KMS-11 (cell line): Measurements from ENCODE around the gene ARL16.

Source experiments
- H2AFZ ChIP-seq: fragments of 200-600 bp; sonication (generic); 2 replicates; pipeline ENCODE4 v1.6.1; 2016; ENCODE audit warnings: antibody characterized with exemption, mixed run types, low read depth
- H3K27ac ChIP-seq: fragments of 200-600 bp; sonication (generic); 2 replicates; pipeline ENCODE4 v1.6.1; 2016; ENCODE audit warnings: mild to moderate bottlenecking, mixed run types
- H3K27me3 ChIP-seq: fragments of 200-600 bp; sonication (generic); 2 replicates; pipeline ENCODE4 v1.6.1; 2017; ENCODE audit warnings: mild to moderate bottlenecking, low read depth, mixed run types, moderate library complexity; ENCODE audit not compliant: insufficient read depth
- H3K36me3 ChIP-seq: fragments of 200-600 bp; sonication (generic); 2 replicates; pipeline ENCODE4 v1.6.1; 2017; ENCODE audit warnings: mild to moderate bottlenecking, mixed run types; ENCODE audit not compliant: insufficient read depth
- H3K4me1 ChIP-seq: fragments of 200-600 bp; sonication (generic); 2 replicates; pipeline ENCODE4 v1.6.1; 2016; ENCODE audit warnings: mild to moderate bottlenecking, low read depth, mixed run types; ENCODE audit not compliant: poor library complexity, severe bottlenecking
- H3K4me2 ChIP-seq: fragments of 200-600 bp; sonication (generic); 2 replicates; pipeline ENCODE4 v1.7.0; 2016; ENCODE audit warnings: mild to moderate bottlenecking, mixed run types
- H3K4me3 ChIP-seq: fragments of 200-600 bp; sonication (generic); IDR thresholded peaks from 2 replicates; pipeline ENCODE4 v1.6.1; 2017; ENCODE audit warnings: low read depth, low read length, mixed read lengths; ENCODE audit not compliant: insufficient read depth
- H3K79me2 ChIP-seq: fragments of 200-600 bp; sonication (generic); 2 replicates; pipeline ENCODE4 v1.6.1; 2016; ENCODE audit warnings: low read depth, mixed run types; ENCODE audit not compliant: insufficient read depth
- H3K9ac ChIP-seq: fragments of 200-600 bp; sonication (generic); 2 replicates; pipeline ENCODE4 v1.6.1; 2016; ENCODE audit warnings: mild to moderate bottlenecking, mixed run types
- H4K20me1 ChIP-seq: fragments of 200-600 bp; sonication (generic); 2 replicates; pipeline ENCODE4 v1.6.1; 2016; ENCODE audit warnings: mild to moderate bottlenecking, mixed run types; ENCODE audit not compliant: insufficient read depth
- CTCF ChIP-seq: fragments of 200-600 bp; sonication (generic); conservative IDR thresholded peaks from 2 replicates; pipeline ENCODE4 v1.6.1; 2017; ENCODE audit warnings: low read depth, mild to moderate bottlenecking, antibody characterized with exemption, low read length, moderate library complexity, mixed read lengths

ARL16 gene

DNA sequence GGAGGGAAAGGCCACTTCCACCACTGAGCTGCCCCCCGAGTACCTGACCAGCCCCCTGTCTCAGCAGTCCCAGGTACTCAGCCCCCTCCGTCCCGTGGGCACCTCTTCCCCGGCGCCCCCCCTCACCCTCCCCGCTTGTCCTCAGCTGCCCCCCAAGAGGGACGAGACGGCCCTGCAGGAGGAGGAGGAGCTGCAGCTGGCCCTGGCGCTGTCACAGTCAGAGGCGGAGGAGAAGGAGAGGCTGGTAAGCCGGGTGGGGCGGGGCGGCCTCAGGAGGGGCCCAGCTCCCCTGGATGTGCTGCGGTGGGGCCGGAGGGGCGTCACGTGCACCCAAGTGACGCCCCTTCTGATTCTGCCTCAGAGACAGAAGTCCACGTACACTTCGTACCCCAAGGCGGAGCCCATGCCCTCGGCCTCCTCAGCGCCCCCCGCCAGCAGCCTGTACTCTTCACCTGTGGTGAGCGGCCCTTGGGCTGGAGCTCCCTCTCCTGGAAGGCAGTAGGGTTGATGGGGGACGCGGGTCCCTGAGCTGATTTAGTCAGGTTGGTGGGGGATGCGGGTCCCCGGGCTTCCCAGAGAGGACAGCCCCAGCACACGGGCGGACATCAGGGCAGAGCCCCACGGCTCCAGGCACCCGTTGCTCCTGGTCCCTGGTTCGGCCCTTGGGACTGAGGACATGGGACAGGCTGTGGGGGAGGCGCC lies 10.1 kb upstream of the ARL16 start:
- Histone ChIP-seq H3K4me3 (no peak overlapping the region), H3K79me2 (no peaks in the 10 kb centered on the region), H3K27ac (no peak overlapping the region), H3K4me2 (no peak overlapping the region), H3K9ac (no peak overlapping the region), H2AFZ (no peak overlapping the region), H3K36me3 (no peaks in the 10 kb centered on the region; the same call in 1 of the 2 replicates), H3K4me1 (no peaks in the 10 kb centered on the region), H3K27me3 (no peaks in the 10 kb centered on the region), H4K20me1 (no peaks in the 10 kb centered on the region)
- no peak for TF ChIP-seq CTCF

- H3K27me3 ChIP-seq = no peaks in the 10 kb centered on the region
- H3K79me2 ChIP-seq = peaks cover 3% of the 10 kb centered on the region; the same call in 1 of the 2 replicates
- H4K20me1 ChIP-seq = no peaks in the 10 kb centered on the region
- H3K4me1 ChIP-seq = no peaks in the 10 kb centered on the region
- H3K4me3 ChIP-seq = no peak overlapping the region
- H3K4me2 ChIP-seq = no peak overlapping the region
- TF ChIP-seq CTCF = no peak
- H3K9ac ChIP-seq = no peak overlapping the region
- no peak overlapping the region for H2AFZ ChIP-seq
- H3K27ac ChIP-seq = no peak overlapping the region
- H3K36me3 ChIP-seq = peaks cover 4% of the 10 kb centered on the region; the same call in 1 of the 2 replicates
Measured at GRCh38 chr17:81691608-81692007, 8.0 kb upstream of the ARL16 start.

GRCh38 chr17:81691196-81691595 lies 7.6 kb upstream of the ARL16 start:
- peaks cover 5% of the 10 kb centered on the region; the same call in 1 of the 2 replicates for H3K36me3 ChIP-seq
- H3K4me3 ChIP-seq = no peak overlapping the region
- peaks cover 8% of the 10 kb centered on the region for H3K79me2 ChIP-seq
- H3K27me3 ChIP-seq = no peaks in the 10 kb centered on the region
- no peak overlapping the region for H2AFZ ChIP-seq
- no peak overlapping the region for H3K27ac ChIP-seq
- H4K20me1 ChIP-seq = no peaks in the 10 kb centered on the region
- H3K4me1 ChIP-seq = peaks cover under 1% of the 10 kb centered on the region
- TF ChIP-seq CTCF = no peak
- H3K9ac ChIP-seq = no peak overlapping the region
- no peak overlapping the region for H3K4me2 ChIP-seq

- H3K36me3 ChIP-seq = peaks cover 12% of the 10 kb centered on the region; the same call in 1 of the 2 replicates
- TF ChIP-seq CTCF = no peak
- H3K9ac ChIP-seq = no peak overlapping the region
- peaks cover 7% of the 10 kb centered on the region for H3K4me1 ChIP-seq
- H4K20me1 ChIP-seq = no peaks in the 10 kb centered on the region
- H3K4me2 ChIP-seq = no peak overlapping the region
- H3K27ac ChIP-seq = no peak overlapping the region
- H3K27me3 ChIP-seq = no peaks in the 10 kb centered on the region
- no peak overlapping the region for H2AFZ ChIP-seq
- H3K4me3 ChIP-seq = no peak overlapping the region
- H3K79me2 ChIP-seq = peaks cover 14% of the 10 kb centered on the region
Measured at GRCh38 chr17:81690549-81690948, 7.0 kb upstream of the ARL16 start.
